Esophagus muscularis mucosa (tissue), 4 donors: ENCODE measurements around the gene CNFN. TPM values are rescaled to one million over a fixed set of nuclear protein-coding genes. Genes with fewer than 3 reads are reported as not detected.
"Not testable (repeated sequence)": the region's sequence is repeated elsewhere in the genome, so short reads cannot be mapped to it uniquely, and the experiment has no call there.

ENCODE experiments used
- DNase-seq: peaks from one replicate; pipeline ENCODE4 v3.0.0-alpha.2; 2017; ENCODE audit errors: extremely low spot score
- H3K27ac ChIP-seq, 4 donors: fragments of 200-600 bp; sonication (generic); replicated peaks in 1 of 4; 1 replicate in 3 of 4; 2 replicates in 1 of 4; pipeline ENCODE4 v1.5.1; 2016 to 2019; ENCODE audit warnings: mild to moderate bottlenecking in 1 of 4
- H3K27me3 ChIP-seq, 4 donors: fragments of 200-600 bp; sonication (generic); one replicate each; pipeline versions ENCODE4 v1.5.1 to v1.6.0; 2016 to 2019
- H3K36me3 ChIP-seq, 4 donors: fragments of 200-600 bp; sonication (generic); one replicate each; pipeline ENCODE4 v1.5.1; 2016 to 2019
- H3K4me1 ChIP-seq, 4 donors: fragments of 200-600 bp; sonication (generic); one replicate each; pipeline ENCODE4 v1.5.1; 2016 to 2019
- H3K4me3 ChIP-seq, 4 donors: fragments of 200-600 bp; sonication (generic); 1 replicate in 2 of 4; 2 replicates in 2 of 4; pipeline ENCODE4 v1.5.1; 2016 to 2019; ENCODE audit warnings: mild to moderate bottlenecking in 4 of 4, moderate library complexity in 1 of 4
- H3K9me3 ChIP-seq, 4 donors: fragments of 200-600 bp; sonication (generic); 1 replicate in 3 of 4; 2 replicates in 1 of 4; pipeline ENCODE4 v1.5.1; 2016 to 2019
- EP300 ChIP-seq: sonication (generic); formaldehyde crosslinking; IDR thresholded peaks from one replicate; pipeline ENCODE4 v1.6.1; 2017; ENCODE audit warnings: antibody characterized with exemption
- POLR2A ChIP-seq: fragments of 450-650 bp; IDR thresholded peaks from one replicate; pipeline ENCODE4 v1.6.1; 2017; ENCODE audit warnings: antibody characterized with exemption, moderate library complexity, mild to moderate bottlenecking, low read depth
- POLR2AphosphoS5 ChIP-seq, 2 donors: sonication (generic); formaldehyde crosslinking; IDR thresholded peaks; one replicate each; pipeline ENCODE4 v1.6.1; 2017; ENCODE audit warnings: antibody characterized with exemption in 2 of 2
- WGBS: methylation state at CpG from one replicate; pipeline ENCODE4 v1.1.5; 2018; 5-methylcytosine and 5-hydroxymethylcytosine counted together
- intact Hi-C: fragments of 100-400 bp; cut with DNase I; formaldehyde crosslinking; loops from one replicate; pipeline ENCODE4 v1.15.1; 2023
- total RNA-seq, 4 donors: library from RNA; depleted of rRNA; stranded (reverse); fragments of >200 nt; gene quantifications; one replicate each; pipeline versions ENCODE4 v1.1.0 to v1.2.1, GENCODE V29; 2016
- TF ChIP-seq, protein P1 (sequence below), 3 experiments: fragments of 200-600 bp in 2 of 3; fragments of 450-650 bp in 1 of 3; sonication (generic) in 2 of 3; IDR thresholded peaks; one replicate each; pipeline ENCODE4 v1.5.1; 2017 to 2019; ENCODE audit warnings: antibody characterized with exemption in 3 of 3, mild to moderate bottlenecking in 2 of 3, moderate library complexity in 1 of 3

CNFN gene
- total RNA-seq, 4 donors from 2014 or later, result 0.92 to 2.5 TPM; not detected in 2

DNA sequence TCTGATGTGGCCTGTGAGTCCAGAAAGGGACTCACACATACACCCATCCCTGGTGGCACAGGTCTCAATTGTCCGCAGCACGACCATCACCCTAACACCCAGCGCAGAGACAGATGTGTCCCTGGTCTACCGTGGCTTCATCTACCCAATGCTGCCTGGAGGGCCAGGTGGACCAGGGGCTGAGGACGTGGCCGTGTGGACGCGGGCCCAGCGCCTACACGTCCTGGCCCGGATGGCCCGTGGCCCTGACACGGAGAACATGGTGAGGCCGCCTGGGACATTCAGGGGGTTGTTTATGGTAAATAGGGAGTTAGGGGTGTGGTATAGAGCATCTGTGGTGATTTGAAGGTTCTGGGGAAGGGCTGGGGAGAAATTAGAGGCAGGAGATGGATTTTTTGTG, 41.9 kb downstream of the CNFN start:
- H3K9me3 ChIP-seq, result no peaks in the 10 kb centered on the region
- H3K36me3 ChIP-seq, result peaks cover 20 to 95% (median 78%) of the 10 kb centered on the region in 4 donors
- WGBS, result 96% methylated on average over 12 of the region's 14 CpGs

GRCh38 chr19:42345191-42345812, 44.8 kb downstream of the CNFN start:
- no peaks in the 10 kb centered on the region for H3K9me3 ChIP-seq
- 91% methylated on average over 6 of the region's 6 CpGs for WGBS
- intact Hi-C loops, result no loop called here
- no peak overlapping the region for H3K27ac ChIP-seq
- H3K27me3 ChIP-seq, result no peaks in the 10 kb centered on the region
- no peaks in the 10 kb centered on the region for H3K4me1 ChIP-seq
- TF ChIP-seq, protein P1, sequence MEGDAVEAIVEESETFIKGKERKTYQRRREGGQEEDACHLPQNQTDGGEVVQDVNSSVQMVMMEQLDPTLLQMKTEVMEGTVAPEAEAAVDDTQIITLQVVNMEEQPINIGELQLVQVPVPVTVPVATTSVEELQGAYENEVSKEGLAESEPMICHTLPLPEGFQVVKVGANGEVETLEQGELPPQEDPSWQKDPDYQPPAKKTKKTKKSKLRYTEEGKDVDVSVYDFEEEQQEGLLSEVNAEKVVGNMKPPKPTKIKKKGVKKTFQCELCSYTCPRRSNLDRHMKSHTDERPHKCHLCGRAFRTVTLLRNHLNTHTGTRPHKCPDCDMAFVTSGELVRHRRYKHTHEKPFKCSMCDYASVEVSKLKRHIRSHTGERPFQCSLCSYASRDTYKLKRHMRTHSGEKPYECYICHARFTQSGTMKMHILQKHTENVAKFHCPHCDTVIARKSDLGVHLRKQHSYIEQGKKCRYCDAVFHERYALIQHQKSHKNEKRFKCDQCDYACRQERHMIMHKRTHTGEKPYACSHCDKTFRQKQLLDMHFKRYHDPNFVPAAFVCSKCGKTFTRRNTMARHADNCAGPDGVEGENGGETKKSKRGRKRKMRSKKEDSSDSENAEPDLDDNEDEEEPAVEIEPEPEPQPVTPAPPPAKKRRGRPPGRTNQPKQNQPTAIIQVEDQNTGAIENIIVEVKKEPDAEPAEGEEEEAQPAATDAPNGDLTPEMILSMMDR (IDR thresholded peaks at IDR 0.05), result no peak
- TF ChIP-seq POLR2A (no peak), POLR2AphosphoS5 (IDR thresholded peaks at IDR 0.05) (no peak), EP300 (no peak)
- DNase-seq, result no peak
- H3K36me3 ChIP-seq, result peaks cover 14 to 91% (median 66%) of the 10 kb centered on the region in 4 donors
- no peak overlapping the region for H3K4me3 ChIP-seq

More for the DNA sequence above, 41.9 kb downstream of the CNFN start:
- H3K27me3 ChIP-seq, result no peaks in the 10 kb centered on the region
- no peak for DNase-seq
- no peaks in the 10 kb centered on the region for H3K4me1 ChIP-seq
- H3K4me3 ChIP-seq, result no peak overlapping the region
- intact Hi-C loops, result no loop called here
- TF ChIP-seq EP300 (no peak), POLR2AphosphoS5 (IDR thresholded peaks at IDR 0.05) (no peak), POLR2A (no peak)
- TF ChIP-seq, protein P1 (IDR thresholded peaks at IDR 0.05), result no peak
- no peak overlapping the region for H3K27ac ChIP-seq

GRCh38 chr19:42344336-42344893, 45.7 kb downstream of the CNFN start:
- peaks cover 12 to 91% (median 64%) of the 10 kb centered on the region in 4 donors for H3K36me3 ChIP-seq
- no peak for TF ChIP-seq EP300
- no peak for TF ChIP-seq POLR2AphosphoS5 (IDR thresholded peaks at IDR 0.05)
- 90% methylated on average over 13 of the region's 18 CpGs for WGBS
- no peak overlapping the region for H3K27ac ChIP-seq
- intact Hi-C loops, result no loop called here
- H3K4me3 ChIP-seq, result no peak overlapping the region
- no peaks in the 10 kb centered on the region for H3K9me3 ChIP-seq
- DNase-seq, result no peak
- H3K4me1 ChIP-seq, result no peaks in the 10 kb centered on the region
- no peaks in the 10 kb centered on the region for H3K27me3 ChIP-seq

GRCh38 chr19:42343344-42344110, 46.6 kb downstream of the CNFN start:
- WGBS, result 86% methylated on average over 15 of the region's 17 CpGs
- Histone ChIP-seq H3K36me3 (peaks cover 12 to 85% (median 62%) of the 10 kb centered on the region in 4 donors), H3K4me1 (no peaks in the 10 kb centered on the region), H3K4me3 (no peak overlapping the region), H3K27ac (no peak overlapping the region), H3K27me3 (no peaks in the 10 kb centered on the region), H3K9me3 (no peaks in the 10 kb centered on the region)
- intact Hi-C loops, result no loop called here
- no peak for DNase-seq
- TF ChIP-seq POLR2AphosphoS5 (IDR thresholded peaks at IDR 0.05) (no peak), EP300 (no peak), POLR2A (no peak)
- TF ChIP-seq, protein P1 (IDR thresholded peaks at IDR 0.05), result no peak

DNA sequence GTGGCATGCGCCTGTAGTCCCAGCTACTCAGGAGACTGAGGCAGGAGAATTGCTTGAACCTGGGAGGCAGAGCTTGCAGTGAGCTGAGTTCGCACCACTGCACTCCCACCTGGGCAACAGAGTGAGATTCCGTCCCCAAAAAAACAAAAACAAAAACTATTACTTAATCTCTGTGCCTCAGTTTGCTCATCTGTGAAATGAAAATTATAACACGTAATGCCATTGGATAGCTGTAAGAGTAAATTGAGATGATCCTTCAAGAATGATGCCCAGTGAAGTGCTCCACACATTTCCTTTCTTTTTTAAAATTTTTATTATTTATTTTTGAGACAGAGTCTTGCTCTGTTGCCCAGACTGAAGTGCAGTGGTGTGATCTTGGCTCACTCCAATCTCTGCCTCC, 50.2 kb downstream of the CNFN start:
- intact Hi-C loops, H3K4me3 ChIP-seq, H3K27me3 ChIP-seq, H3K27ac ChIP-seq, H3K9me3 ChIP-seq, H3K4me1 ChIP-seq, DNase-seq: not testable (repeated sequence)
- WGBS, result 95% methylated on average over 4 of the region's 4 CpGs
- H3K36me3 ChIP-seq, result peaks cover 18 to 88% (median 69%) of the 10 kb centered on the region in 4 donors

DNA sequence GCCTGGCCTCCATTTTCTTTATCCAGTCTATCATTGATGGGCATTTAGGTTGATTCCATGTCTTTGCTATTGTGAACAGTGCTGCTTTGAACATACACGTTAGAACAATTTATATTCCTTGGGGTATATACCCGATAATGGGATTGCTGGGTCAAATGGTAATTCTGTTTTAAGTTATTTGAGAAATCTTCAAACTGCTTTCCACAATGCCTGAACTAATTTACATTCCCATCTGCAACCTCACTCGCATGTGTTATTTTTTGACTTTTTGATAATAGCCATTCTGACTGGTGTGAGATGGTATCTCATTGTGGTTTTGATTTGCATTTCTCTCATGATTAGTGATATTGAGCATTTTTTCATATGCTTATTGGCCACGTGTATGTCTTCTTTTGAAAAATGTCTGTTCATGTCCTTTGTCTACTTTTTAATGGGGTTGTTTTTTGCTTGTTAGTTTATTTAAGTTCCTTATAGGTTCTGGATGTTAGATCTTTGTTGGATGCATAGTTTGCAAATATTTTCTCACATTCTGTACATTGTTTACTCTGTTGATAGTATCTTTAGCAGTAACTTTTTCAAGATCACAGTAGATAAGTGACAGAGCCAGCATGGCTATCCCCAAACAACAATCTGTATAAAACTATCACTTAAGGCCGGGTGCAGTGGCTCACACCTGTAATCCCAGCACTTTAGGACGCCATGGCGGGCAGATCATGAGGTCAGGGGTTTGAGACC, 50.8 kb downstream of the CNFN start:
- H3K27me3 ChIP-seq, intact Hi-C loops, H3K4me1 ChIP-seq, H3K4me3 ChIP-seq, DNase-seq, H3K27ac ChIP-seq, H3K9me3 ChIP-seq: not testable (repeated sequence)
- WGBS, result 93% methylated on average over 7 of the region's 7 CpGs
- H3K36me3 ChIP-seq, result peaks cover 12 to 88% (median 67%) of the 10 kb centered on the region in 4 donors
